SK-N-SH (cell line): ENCODE measurements around the gene ANKRD10. TPM values are rescaled to one million over a fixed set of nuclear protein-coding genes. Genes with fewer than 3 reads are reported as not detected.

Experiments
- CTCF ChIA-PET: fragments of 300-600, 350-600 bp; formaldehyde crosslinking; extraction: SDS; loops from one replicate; lab custom pipeline; 2021; lab: Yijun Ruan, JAX
- POLR2A ChIA-PET: fragments of 350-600 bp; sonication (Branson Sonifier 250); formaldehyde crosslinking; extraction: SDS; loops from one replicate; lab custom pipeline; 2020; ENCODE audit warnings: antibody characterized with exemption, inconsistent platforms; lab: Yijun Ruan, JAX
- DNase-seq: peaks from one replicate; pipeline ENCODE4 v3.0.0; 2012
- H2AFZ ChIP-seq: fragments of 200-600 bp; sonication (generic); 2 replicates; pipeline ENCODE4 v1.8.1; 2016; ENCODE audit warnings: antibody characterized with exemption, mild to moderate bottlenecking, low read depth
- H3F3A ChIP-seq: fragments of 200-600 bp; sonication (generic); replicated peaks from 2 replicates; pipeline ENCODE3; 2016; ENCODE audit warnings: antibody characterized with exemption, mild to moderate bottlenecking; ENCODE audit not compliant: insufficient read depth
- H3K27ac ChIP-seq, 2 experiments: fragments of 200-500 bp in 1 of 2; fragments of 200-600 bp in 1 of 2; sonication (Bioruptor generic) in 1 of 2; sonication (generic), shearing (Covaris generic) in 1 of 2; 2 replicates each; pipeline versions ENCODE4 v1.5.1 to v1.6.1; 2014 to 2016; ENCODE audit warnings: low read depth in 2 of 2, inconsistent platforms in 1 of 2, low read length in 1 of 2, mild to moderate bottlenecking in 1 of 2, mixed read lengths in 1 of 2
- H3K27me3 ChIP-seq: fragments of 200-600 bp; sonication (generic), shearing (Covaris generic); 2 replicates; pipeline ENCODE4 v1.6.1; 2016; ENCODE audit warnings: mixed run types; ENCODE audit not compliant: insufficient read depth
- H3K36me3 ChIP-seq, 2 experiments: fragments of 200-500 bp in 1 of 2; fragments of 200-600 bp in 1 of 2; sonication (Bioruptor generic) in 1 of 2; sonication (generic) in 1 of 2; replicated peaks in 1 of 2; 2 replicates each; pipeline versions ENCODE3 to v1.5.1; 2014 to 2016; ENCODE audit warnings: low read length in 1 of 2, mild to moderate bottlenecking in 1 of 2; ENCODE audit not compliant: insufficient read depth in 2 of 2, control insufficient read depth in 1 of 2
- H3K4me1 ChIP-seq, 2 experiments: fragments of 200-500 bp in 1 of 2; fragments of 200-600 bp in 1 of 2; sonication (Bioruptor generic) in 1 of 2; sonication (generic), shearing (Covaris generic) in 1 of 2; 2 replicates each; pipeline versions ENCODE4 v1.5.1 to v1.6.1; 2014 to 2016; ENCODE audit warnings: low read depth in 1 of 2, low read length in 1 of 2, mixed run types in 1 of 2; ENCODE audit not compliant: insufficient read depth in 2 of 2, control insufficient read depth in 1 of 2
- H3K4me2 ChIP-seq: fragments of 200-600 bp; sonication (generic), shearing (Covaris generic); 2 replicates; pipeline ENCODE4 v1.6.1; 2017; ENCODE audit warnings: mixed run types
- H3K4me3 ChIP-seq, 2 experiments: fragments of 200-500 bp in 1 of 2; fragments of 200-600 bp in 1 of 2; sonication (Bioruptor generic) in 1 of 2; sonication (generic), shearing (Covaris generic) in 1 of 2; 2 replicates each; pipeline versions ENCODE4 v1.5.1 to v1.8.1; 2014 to 2016; ENCODE audit warnings: low read depth in 2 of 2, inconsistent platforms in 1 of 2, low read length in 1 of 2, mild to moderate bottlenecking in 1 of 2, mixed read lengths in 1 of 2, moderate library complexity in 1 of 2
- H3K79me2 ChIP-seq: fragments of 200-600 bp; sonication (generic); 2 replicates; pipeline ENCODE4 v1.8.1; 2017; ENCODE audit warnings: mild to moderate bottlenecking; ENCODE audit not compliant: insufficient read depth
- H3K9ac ChIP-seq: fragments of 200-600 bp; sonication (generic); 2 replicates; pipeline ENCODE4 v1.6.1; 2017; ENCODE audit warnings: mixed run types
- H3K9me2 ChIP-seq: fragments of 200-600 bp; sonication (generic); 2 replicates; pipeline ENCODE4 v1.6.1; 2017; ENCODE audit warnings: mixed run types
- H3K9me3 ChIP-seq: fragments of 200-600 bp; sonication (generic); 2 replicates; pipeline ENCODE4 v1.6.1; 2017; ENCODE audit warnings: mixed run types, mild to moderate bottlenecking, moderate library complexity
- H4K20me1 ChIP-seq: fragments of 200-600 bp; sonication (generic); 2 replicates; pipeline ENCODE4 v1.6.1; 2017; ENCODE audit warnings: mild to moderate bottlenecking, mixed run types; ENCODE audit not compliant: insufficient read depth
- ELF1 ChIP-seq: IDR thresholded peaks from 2 replicates; pipeline ENCODE4 v1.4.0; 2012
- FOSL2 ChIP-seq: IDR thresholded peaks from 2 replicates; pipeline ENCODE4 v1.4.0; 2012; ENCODE audit warnings: low read depth, mild to moderate bottlenecking, moderate library complexity, borderline replicate concordance
- GABPA ChIP-seq: IDR thresholded peaks from 2 replicates; pipeline ENCODE4 v1.4.0; 2012; ENCODE audit warnings: low read depth, mild to moderate bottlenecking
- IRF3 ChIP-seq: fragments of 150-350 bp; IDR thresholded peaks from 2 replicates; pipeline ENCODE4 v1.6.1; 2016; ENCODE audit warnings: mild to moderate bottlenecking, low read depth, low read length
- MAX ChIP-seq: IDR thresholded peaks from 2 replicates; pipeline ENCODE4 v1.4.0; 2012; ENCODE audit warnings: low read depth
- MEF2A ChIP-seq: IDR thresholded peaks from 2 replicates; pipeline ENCODE4 v1.4.0; 2012; ENCODE audit warnings: low read depth, borderline replicate concordance
- NFIC ChIP-seq: IDR thresholded peaks from 2 replicates; pipeline ENCODE4 v1.4.0; 2012; ENCODE audit warnings: borderline replicate concordance
- PBX3 ChIP-seq: IDR thresholded peaks from 2 replicates; pipeline ENCODE4; 2012
- POLR2AphosphoS5 ChIP-seq: IDR thresholded peaks from 2 replicates; pipeline ENCODE4 v1.6.1; 2012; ENCODE audit warnings: low read depth, low read length
- RCOR1 ChIP-seq: fragments of 150-350 bp; IDR thresholded peaks from 2 replicates; pipeline ENCODE4 v1.6.1; 2017; ENCODE audit warnings: antibody characterized with exemption, low read length
- SMC3 ChIP-seq: IDR thresholded peaks from 2 replicates; pipeline ENCODE4 v1.6.1; 2012; ENCODE audit warnings: low read depth, low read length, improper control_type of control experiment
- TCF12 ChIP-seq: IDR thresholded peaks from 2 replicates; pipeline ENCODE4 v1.4.0; 2012
- TEAD4 ChIP-seq: IDR thresholded peaks from 2 replicates; pipeline ENCODE4 v1.4.0; 2012; ENCODE audit warnings: mild to moderate bottlenecking, borderline replicate concordance; ENCODE audit not compliant: insufficient read depth
- USF1 ChIP-seq: IDR thresholded peaks from 2 replicates; pipeline ENCODE4 v1.4.0; 2012; ENCODE audit warnings: low read depth, borderline replicate concordance
- USF2 ChIP-seq: fragments of 150-350 bp; IDR thresholded peaks from 2 replicates; pipeline ENCODE4 v1.6.1; 2017; ENCODE audit warnings: antibody characterized with exemption, low read length, low read depth, borderline replicate concordance
- WGBS: methylation state at CpG from one replicate; pipeline ENCODE4 v1.1.6; 2017; ENCODE audit warnings: low lambda C conversion rate; 5-methylcytosine and 5-hydroxymethylcytosine counted together
- polyA plus RNA-seq, 3 experiments: library from polyadenylated mRNA; depleted of rRNA; stranded (reverse); fragments of >200 nt; gene quantifications; 2 replicates each; pipeline ENCODE4 v1.2.3, GENCODE V29; 2012

Gene ANKRD10
- polyA plus RNA-seq, 1 of the 3 experiments (the other 2 are of a cell fraction) = 53.2 TPM

GRCh38 chr13:110897521-110897920 lies 17.3 kb downstream of the ANKRD10 start:
- no peak for DNase-seq
- ChIA-PET CTCF (no interaction called here), POLR2A (no interaction called here)
- peaks cover 50 to 61% of the 10 kb centered on the region in 2 experiments for H3K36me3 ChIP-seq
- TF ChIP-seq ELF1 (no peak), SMC3 (no peak), USF2 (no peak), USF1 (no peak), NFIC (no peak), IRF3 (no peak), TEAD4 (no peak), MEF2A (no peak), FOSL2 (no peak), PBX3 (no peak), POLR2AphosphoS5 (no peak), RCOR1 (no peak)
- H3K4me1 ChIP-seq = peaks cover 0 to 9% of the 10 kb centered on the region in 2 experiments; a peak in 2 of 4 replicates
- WGBS = 95% methylated on average over 6 of the region's 6 CpGs
- 0 out of 2 replicates have a peak, but pooled peaks cover 18% of the 10 kb centered on the region for H4K20me1 ChIP-seq
- H3K4me2 ChIP-seq = no peak overlapping the region
- H3F3A ChIP-seq = peaks cover 10% of the 10 kb centered on the region
- no peaks in the 10 kb centered on the region for H3K27me3 ChIP-seq
- no peak overlapping the region for H3K27ac ChIP-seq
- H3K9me3 ChIP-seq = no peaks in the 10 kb centered on the region
- peaks cover 46% of the 10 kb centered on the region for H3K79me2 ChIP-seq
- H2AFZ ChIP-seq = no peak overlapping the region
- H3K4me3 ChIP-seq = no peak overlapping the region
- no peak overlapping the region for H3K9ac ChIP-seq
- no peaks in the 10 kb centered on the region for H3K9me2 ChIP-seq

GRCh38 chr13:110897014-110897413 lies 17.9 kb downstream of the ANKRD10 start:
- peaks cover 49 to 63% of the 10 kb centered on the region in 2 experiments for H3K36me3 ChIP-seq
- CTCF ChIA-PET = no interaction called here
- H4K20me1 ChIP-seq = 0 out of 2 replicates have a peak, but pooled peaks cover 17% of the 10 kb centered on the region
- WGBS = 94% methylated on average over 1 of the region's 1 CpG
- H3K4me1 ChIP-seq = peaks cover 0 to 9% of the 10 kb centered on the region in 2 experiments; a peak in 1 of 4 replicates
- no peak overlapping the region for H3K9ac ChIP-seq
- no peak overlapping the region for H3K4me2 ChIP-seq
- H3K4me3 ChIP-seq = no peak overlapping the region
- POLR2A ChIA-PET = no interaction called here
- no peaks in the 10 kb centered on the region for H3K9me3 ChIP-seq
- TF ChIP-seq ELF1 = no peak
- TF ChIP-seq TCF12 = no peak
- no peak for TF ChIP-seq MAX
- no peak for TF ChIP-seq GABPA
- no peak overlapping the region for H2AFZ ChIP-seq
- no peaks in the 10 kb centered on the region for H3K9me2 ChIP-seq
- no peaks in the 10 kb centered on the region for H3K27me3 ChIP-seq
- DNase-seq = no peak
- H3F3A ChIP-seq = peaks cover 8% of the 10 kb centered on the region
- no peak overlapping the region for H3K27ac ChIP-seq
- H3K79me2 ChIP-seq = peaks cover 43% of the 10 kb centered on the region
